Smooth muscle cell (in vitro differentiated cells): ENCODE measurements around the gene MED25. TPM values are rescaled to one million over a fixed set of nuclear protein-coding genes. Genes with fewer than 3 reads are reported as not detected.

Experiments used
- DNase-seq: peaks from one replicate; lab custom pipeline; 2025; ENCODE audit not compliant: unreplicated experiment; lab: John Stamatoyannopoulos, UW
- H2AFZ ChIP-seq: fragments of 200-600 bp; sonication (generic); 2 replicates; pipeline ENCODE4 v1.6.0; 2016; ENCODE audit warnings: antibody characterized with exemption, low read depth, mild to moderate bottlenecking
- H3F3A ChIP-seq: fragments of 200-600 bp; sonication (generic); 2 replicates; pipeline ENCODE4 v1.6.0; 2017; ENCODE audit warnings: antibody characterized with exemption, low read depth
- H3K27ac ChIP-seq: fragments of 200-600 bp; sonication (generic); 2 replicates; pipeline ENCODE4 v1.5.1; 2016; ENCODE audit warnings: low read depth, mild to moderate bottlenecking
- H3K27me3 ChIP-seq: fragments of 200-600 bp; sonication (generic); 2 replicates; pipeline ENCODE4 v1.6.1; 2016; ENCODE audit warnings: low read depth, mild to moderate bottlenecking
- H3K36me3 ChIP-seq: fragments of 200-600 bp; sonication (generic); 2 replicates; pipeline ENCODE4 v1.5.1; 2016; ENCODE audit warnings: low read depth
- H3K4me1 ChIP-seq: fragments of 200-600 bp; sonication (generic); 2 replicates; pipeline ENCODE4 v1.5.1; 2016; ENCODE audit warnings: low read depth
- H3K4me2 ChIP-seq: fragments of 200-600 bp; sonication (generic); 2 replicates; pipeline ENCODE4 v1.6.0; 2016; ENCODE audit warnings: mild to moderate bottlenecking
- H3K4me3 ChIP-seq: fragments of 200-600 bp; sonication (generic); 2 replicates; pipeline ENCODE4 v1.5.1; 2016; ENCODE audit warnings: mild to moderate bottlenecking
- H3K79me2 ChIP-seq: fragments of 200-600 bp; sonication (generic); 2 replicates; pipeline ENCODE4 v1.6.0; 2016; ENCODE audit warnings: low read depth, mild to moderate bottlenecking
- H3K9ac ChIP-seq: fragments of 200-600 bp; sonication (generic); 2 replicates; pipeline ENCODE4 v1.6.0; 2016; ENCODE audit warnings: low read depth
- H3K9me3 ChIP-seq: fragments of 200-600 bp; sonication (generic); replicated peaks from 2 replicates; pipeline ENCODE4 v1.5.1; 2016; ENCODE audit warnings: low read depth
- H4K20me1 ChIP-seq: fragments of 200-600 bp; sonication (generic); 2 replicates; pipeline ENCODE4 v1.6.0; 2016; ENCODE audit warnings: low read depth
- WGBS: methylation state at CpG from one replicate; pipeline ENCODE4 v1.1.7; 2016; ENCODE audit warnings: low lambda C conversion rate; 5-methylcytosine and 5-hydroxymethylcytosine counted together
- polyA plus RNA-seq: library from polyadenylated mRNA; unstranded; fragments of >200 nt; fragmentation: Nextera tagmentation; extraction: Ambion mirVana; gene quantifications from 2 replicates; pipeline ENCODE4 v1.2.1, GENCODE V29; 2016
- total RNA-seq: library from RNA; depleted of rRNA; stranded (reverse); fragments of >200 nt; gene quantifications from 2 replicates; pipeline ENCODE4 v1.2.3, GENCODE V29; 2014
- TF ChIP-seq, protein P1 (sequence below): fragments of 200-600 bp; sonication (generic); IDR thresholded peaks from 2 replicates; pipeline ENCODE4 v1.5.1; 2017; ENCODE audit warnings: borderline replicate concordance, mild to moderate bottlenecking, antibody characterized with exemption; ENCODE audit not compliant: insufficient read depth, poor library complexity, severe bottlenecking

MED25 gene
- total and polyA plus RNA-seq, 2 experiments from 2014 or later: 20.4 to 34.1 TPM

DNA sequence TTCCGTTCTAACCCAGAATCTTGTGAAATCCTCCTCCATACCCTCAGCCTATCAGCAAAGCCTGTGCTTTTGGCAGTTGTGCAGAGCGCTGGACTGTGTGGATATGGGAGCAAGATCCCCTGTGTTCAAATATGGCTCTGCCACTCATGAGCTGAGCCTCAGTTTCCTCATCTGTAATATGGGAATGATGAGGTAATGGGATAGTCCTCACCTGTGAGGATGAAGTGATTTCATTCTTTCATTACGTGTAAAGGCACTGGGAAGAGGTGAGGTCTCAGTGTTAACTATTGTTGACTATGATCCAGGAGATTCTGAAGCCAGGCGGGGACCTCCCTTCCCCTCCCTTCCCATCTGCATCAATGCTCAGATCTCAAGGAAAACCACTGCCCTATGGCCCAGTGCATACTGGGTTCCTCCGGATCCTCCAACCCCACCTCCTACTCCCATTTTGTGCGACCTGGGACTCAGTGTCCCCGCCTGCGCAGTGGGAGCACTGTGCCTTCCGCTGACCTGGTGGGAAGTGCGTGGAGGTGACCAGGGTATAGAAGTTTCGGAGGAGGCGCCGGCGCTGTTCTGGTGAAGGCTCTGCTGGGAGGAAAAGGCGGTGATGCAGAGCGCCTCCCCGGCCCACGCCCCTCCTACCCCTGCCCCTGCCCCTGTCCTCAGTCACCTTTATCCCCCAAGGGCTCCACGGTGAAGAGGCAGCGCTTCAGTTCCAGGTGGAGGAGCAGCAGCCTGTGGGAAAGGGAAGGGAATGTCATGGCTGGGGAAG, 10.0 kb upstream of the MED25 start:
- TF ChIP-seq, protein P1, sequence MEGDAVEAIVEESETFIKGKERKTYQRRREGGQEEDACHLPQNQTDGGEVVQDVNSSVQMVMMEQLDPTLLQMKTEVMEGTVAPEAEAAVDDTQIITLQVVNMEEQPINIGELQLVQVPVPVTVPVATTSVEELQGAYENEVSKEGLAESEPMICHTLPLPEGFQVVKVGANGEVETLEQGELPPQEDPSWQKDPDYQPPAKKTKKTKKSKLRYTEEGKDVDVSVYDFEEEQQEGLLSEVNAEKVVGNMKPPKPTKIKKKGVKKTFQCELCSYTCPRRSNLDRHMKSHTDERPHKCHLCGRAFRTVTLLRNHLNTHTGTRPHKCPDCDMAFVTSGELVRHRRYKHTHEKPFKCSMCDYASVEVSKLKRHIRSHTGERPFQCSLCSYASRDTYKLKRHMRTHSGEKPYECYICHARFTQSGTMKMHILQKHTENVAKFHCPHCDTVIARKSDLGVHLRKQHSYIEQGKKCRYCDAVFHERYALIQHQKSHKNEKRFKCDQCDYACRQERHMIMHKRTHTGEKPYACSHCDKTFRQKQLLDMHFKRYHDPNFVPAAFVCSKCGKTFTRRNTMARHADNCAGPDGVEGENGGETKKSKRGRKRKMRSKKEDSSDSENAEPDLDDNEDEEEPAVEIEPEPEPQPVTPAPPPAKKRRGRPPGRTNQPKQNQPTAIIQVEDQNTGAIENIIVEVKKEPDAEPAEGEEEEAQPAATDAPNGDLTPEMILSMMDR: no peak
- Histone ChIP-seq H3F3A (peaks cover 9% of the 10 kb centered on the region), H4K20me1 (no peaks in the 10 kb centered on the region), H3K4me3 (peak overlapping the region; percentile 65), H3K9me3 (no peaks in the 10 kb centered on the region), H3K27me3 (no peaks in the 10 kb centered on the region), H3K9ac (no peak overlapping the region), H3K4me1 (peaks cover 12% of the 10 kb centered on the region), H3K36me3 (no peaks in the 10 kb centered on the region), H3K4me2 (peak overlapping the region; percentile 89), H3K79me2 (no peaks in the 10 kb centered on the region), H2AFZ (no peak overlapping the region), H3K27ac (no peak overlapping the region)
- DNase-seq: no peak
- WGBS: 87% methylated on average over 16 of the region's 20 CpGs

DNA sequence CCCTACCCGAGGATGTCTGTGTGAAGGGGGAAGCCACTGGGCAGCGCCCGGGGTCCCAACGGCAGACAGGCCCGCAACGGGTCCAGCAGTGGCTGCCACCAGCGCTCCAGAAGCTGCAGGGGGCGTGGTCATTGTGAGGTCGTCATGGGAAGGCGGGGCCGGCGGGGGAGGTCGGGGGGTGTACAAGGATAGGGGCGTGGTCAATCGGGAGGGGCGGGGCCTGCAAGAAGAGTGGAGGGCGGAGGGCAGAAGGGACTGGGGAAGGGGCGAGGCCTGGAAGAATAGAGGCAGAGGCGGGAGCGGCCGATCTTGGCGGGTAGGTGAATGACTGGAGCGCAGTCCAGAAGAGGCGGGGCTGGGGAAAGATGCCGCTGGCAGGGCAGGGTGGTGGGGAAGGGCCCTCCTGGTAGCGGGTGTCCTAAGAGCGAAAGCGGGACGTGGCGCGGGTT, 9.4 kb upstream of the MED25 start:
- WGBS: 7% methylated on average over 16 of the region's 31 CpGs
- H3K79me2 ChIP-seq: no peaks in the 10 kb centered on the region
- H2AFZ ChIP-seq: no peak overlapping the region
- no peak overlapping the region for H3K27ac ChIP-seq
- peak overlapping the region; percentile 69 for H3K9ac ChIP-seq
- H3K36me3 ChIP-seq: no peaks in the 10 kb centered on the region
- peak; percentile 83 for DNase-seq
- peaks cover 13% of the 10 kb centered on the region for H3K4me1 ChIP-seq
- no peaks in the 10 kb centered on the region for H3K27me3 ChIP-seq
- H3K4me3 ChIP-seq: peak overlapping the region; percentile 65
- H3K9me3 ChIP-seq: no peaks in the 10 kb centered on the region
- H4K20me1 ChIP-seq: no peaks in the 10 kb centered on the region
- H3K4me2 ChIP-seq: peak overlapping the region; percentile 89
- TF ChIP-seq, protein P1: no peak
- H3F3A ChIP-seq: peaks cover 9% of the 10 kb centered on the region

DNA sequence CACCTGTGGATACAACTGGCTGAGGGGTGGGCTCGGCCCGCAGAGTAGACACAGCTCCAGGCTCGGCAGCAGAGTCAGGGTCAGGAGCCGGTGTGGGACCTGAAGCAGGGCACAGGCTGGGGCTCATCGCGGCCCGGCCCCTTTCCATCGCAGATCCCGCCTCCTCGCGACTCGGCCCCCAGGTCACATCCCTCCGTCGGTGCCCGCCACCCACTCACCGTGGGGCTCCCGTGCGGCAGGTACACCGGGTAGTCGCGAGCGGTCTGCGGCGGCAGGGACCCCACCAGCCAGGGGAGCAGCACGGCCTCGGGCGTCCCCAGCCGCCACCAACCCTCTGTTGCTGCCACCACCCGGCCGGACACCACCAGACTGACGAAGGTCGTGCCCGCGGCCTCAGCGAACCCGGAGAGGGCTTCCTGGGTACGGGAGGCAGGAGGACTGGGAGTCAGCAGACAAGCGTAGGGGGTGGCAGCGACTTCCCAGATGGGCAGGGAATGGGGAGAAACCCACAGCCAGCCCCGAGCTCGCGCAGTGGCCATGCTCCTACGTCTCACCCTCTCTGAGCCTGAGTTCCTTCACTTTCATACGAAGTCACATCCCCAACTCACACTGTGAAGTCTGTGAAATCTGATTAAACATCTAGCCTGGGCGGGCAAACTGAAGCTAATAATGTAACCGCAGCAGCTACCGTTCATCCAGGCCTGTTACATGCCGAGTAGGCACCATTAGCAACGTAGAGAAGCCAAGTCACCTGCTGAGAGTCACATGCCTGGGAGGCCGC, 8.7 kb upstream of the MED25 start:
- Histone ChIP-seq H2AFZ (no peak overlapping the region), H3K79me2 (no peaks in the 10 kb centered on the region), H3K9me3 (no peaks in the 10 kb centered on the region), H3K4me1 (peaks cover 16% of the 10 kb centered on the region), H3K36me3 (no peaks in the 10 kb centered on the region), H3K9ac (peak overlapping the region; percentile 69), H3K27ac (no peak overlapping the region), H3K4me2 (peak overlapping the region; percentile 89), H3K27me3 (no peaks in the 10 kb centered on the region), H3K4me3 (peak overlapping the region; percentile 65), H4K20me1 (no peaks in the 10 kb centered on the region), H3F3A (peaks cover 13% of the 10 kb centered on the region)
- DNase-seq: peak; percentile 51
- TF ChIP-seq, protein P1: no peak
- 13% methylated on average over 44 of the region's 50 CpGs for WGBS
